HG02840 (cell line): ENCODE measurements around the gene TP53AIP1.

Source experiments
- ATAC-seq: cut with Tn5 transposase; IDR thresholded peaks from one replicate; pipeline ENCODE4 v1.9.1; 2021; ENCODE audit warnings: mild to moderate bottlenecking, moderate library complexity, moderate number of reproducible peaks; ENCODE audit not compliant: unreplicated experiment, low FRiP score

Gene TP53AIP1

GRCh38 chr11:128908391-128909246, 34.1 kb downstream of the TP53AIP1 start:
- no peak for ATAC-seq

DNA sequence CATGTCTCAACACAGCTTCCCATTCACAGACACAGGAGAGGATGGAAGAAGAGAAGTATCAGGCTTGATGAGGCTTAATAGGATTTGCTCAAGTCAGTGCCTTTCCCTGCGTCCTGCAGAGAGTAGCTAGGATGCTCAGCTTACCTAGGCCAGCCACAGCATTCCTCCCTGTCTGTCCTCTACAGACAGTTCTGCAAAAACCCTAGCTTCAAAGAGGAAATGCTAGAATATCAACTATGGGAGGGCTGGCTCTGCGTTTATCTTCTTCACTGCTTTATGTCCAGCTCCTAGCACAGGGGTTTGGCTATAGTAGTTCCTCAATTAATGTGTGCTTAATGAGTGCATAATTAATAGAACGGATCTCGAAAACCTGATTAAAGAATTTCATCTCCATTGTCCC, 35.1 kb downstream of the TP53AIP1 start:
- ATAC-seq: no peak

GRCh38 chr11:128906185-128907050, 36.3 kb downstream of the TP53AIP1 start:
- no peak for ATAC-seq

- ATAC-seq: no peak
These were observed 37.1 kb downstream of the TP53AIP1 start for GRCh38 chr11:128905345-128906184.

DNA sequence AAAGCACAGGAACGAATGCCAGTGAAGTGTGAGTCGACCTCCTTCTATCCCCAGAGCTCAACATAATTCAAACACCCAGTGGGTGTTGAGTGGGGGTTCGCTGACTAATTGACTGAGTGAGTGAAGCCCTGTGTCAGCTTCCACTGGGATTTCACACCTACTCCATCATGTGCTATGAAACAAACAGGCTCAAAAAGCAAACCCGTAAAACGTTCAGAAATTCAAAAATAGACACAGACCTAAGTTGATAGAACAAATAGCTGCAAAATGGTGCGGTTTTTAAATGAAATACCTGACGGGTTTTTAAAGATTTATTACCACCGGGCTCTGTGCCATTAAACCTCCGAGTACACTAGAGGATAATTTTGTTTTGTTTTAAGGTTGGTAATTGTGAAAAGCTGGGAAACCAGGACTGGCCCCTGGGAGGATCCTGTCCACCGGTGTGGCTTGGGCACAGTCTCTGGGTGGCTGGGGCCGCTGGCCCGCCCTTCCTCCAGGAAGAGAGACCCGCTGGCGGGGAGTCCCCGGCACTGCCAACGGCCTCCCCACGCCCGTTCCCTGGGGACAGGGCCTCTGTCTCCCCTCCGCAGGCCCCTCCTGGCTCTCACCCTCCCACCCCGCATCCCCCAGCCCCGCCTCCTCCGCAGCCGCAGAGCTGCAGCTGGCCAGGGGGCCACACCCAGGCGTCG, 37.9 kb downstream of the TP53AIP1 start:
- no peak for ATAC-seq

DNA sequence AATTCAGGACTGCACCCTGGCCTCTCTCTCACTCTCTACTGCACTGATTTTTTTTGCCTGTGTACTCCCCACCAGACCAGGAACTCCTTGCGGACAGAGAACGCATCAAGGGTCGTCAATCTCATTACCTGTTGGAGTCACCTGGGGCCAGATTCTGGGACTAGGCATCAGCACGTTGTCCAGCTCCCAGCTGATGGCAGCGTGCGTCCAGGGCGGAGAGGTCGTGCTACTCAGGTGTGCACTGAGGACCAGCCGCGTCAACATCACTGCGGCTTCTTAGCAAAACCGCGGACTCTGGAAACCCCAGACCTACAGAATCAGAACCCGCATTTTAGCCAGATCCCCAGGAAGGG, 38.4 kb downstream of the TP53AIP1 start:
- no peak for ATAC-seq

DNA sequence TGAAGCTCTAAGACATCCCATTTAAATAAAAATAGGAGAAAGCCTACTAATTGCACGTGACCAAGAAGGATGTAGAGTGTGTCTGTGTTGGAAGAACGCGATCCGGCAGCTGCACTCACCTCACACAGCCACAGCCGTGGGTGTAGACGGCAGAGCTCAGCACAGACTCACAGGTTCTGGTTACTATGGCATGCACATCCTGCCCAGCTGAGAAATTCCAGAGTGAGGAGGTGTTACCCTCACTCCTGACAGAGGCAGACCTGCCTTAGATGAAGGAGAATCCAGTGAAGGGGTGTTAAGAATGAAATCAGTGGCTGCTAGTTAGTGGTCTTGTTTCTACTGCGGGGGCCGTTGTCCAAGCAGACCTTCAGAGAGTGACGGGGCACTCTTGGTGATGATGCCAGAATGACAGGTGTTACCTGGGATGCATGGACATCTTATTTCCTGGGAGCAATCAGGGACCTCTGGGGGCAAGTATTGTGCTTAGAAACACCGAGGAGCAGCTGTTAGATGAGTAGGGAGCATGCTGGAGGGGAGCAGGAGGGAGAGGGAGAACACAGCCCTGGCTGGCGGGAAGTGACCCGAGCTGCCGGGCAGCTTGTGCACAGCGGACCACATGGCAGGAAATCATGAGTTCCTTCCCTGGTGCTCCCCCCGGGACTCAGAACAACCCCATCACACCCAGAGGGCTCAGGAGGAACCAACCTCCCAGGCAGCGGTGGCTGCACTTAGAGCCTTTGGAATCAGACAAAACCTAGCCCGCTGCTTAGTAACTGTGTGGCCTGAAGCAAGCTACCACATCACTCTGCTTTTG, 39.2 kb downstream of the TP53AIP1 start:
- no peak for ATAC-seq

GRCh38 chr11:128902515-128903066, 40.1 kb downstream of the TP53AIP1 start:
- no peak for ATAC-seq

DNA sequence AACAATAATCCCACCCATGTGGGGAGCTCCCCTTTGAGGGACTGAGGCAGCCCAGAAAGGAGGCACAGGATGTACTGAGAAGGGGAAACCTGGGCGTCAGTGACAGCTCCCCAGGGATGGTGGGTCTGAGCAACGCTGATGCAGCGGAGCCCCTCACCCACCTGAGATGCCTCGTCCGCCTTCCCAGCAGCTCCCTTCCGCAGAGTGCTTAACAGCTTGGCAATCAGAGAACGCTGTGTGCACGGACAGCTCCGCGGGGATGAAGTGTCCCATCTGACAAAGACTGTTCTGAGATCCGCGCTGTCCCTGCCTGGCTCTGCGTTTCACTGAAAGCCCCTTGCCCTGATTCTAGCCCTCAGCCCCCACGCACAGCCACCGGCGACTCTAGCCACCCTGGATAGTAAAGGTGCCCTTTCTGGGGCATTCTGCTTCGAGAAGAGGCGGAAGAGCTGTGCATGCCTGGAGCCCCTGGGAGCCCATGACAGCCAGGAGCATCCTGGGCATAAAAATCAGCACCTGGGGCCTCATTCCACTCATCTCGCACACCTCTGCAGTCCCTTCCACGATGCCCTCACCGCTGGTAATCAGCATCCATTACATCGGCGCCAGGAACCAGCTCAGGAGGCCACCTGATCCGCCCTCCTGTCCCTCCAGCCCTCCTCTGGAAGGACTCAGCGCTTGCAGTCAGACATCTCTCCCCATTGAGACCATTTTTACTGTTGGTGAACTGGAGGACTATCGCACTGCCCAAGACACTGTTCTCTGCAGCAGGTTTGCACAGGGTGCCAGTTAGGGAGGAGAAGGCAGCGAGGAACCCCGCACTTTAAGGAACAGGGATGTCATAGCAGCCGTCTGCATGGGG, 40.8 kb downstream of the TP53AIP1 start:
- no peak for ATAC-seq

- no peak for ATAC-seq
These were observed 42.2 kb downstream of the TP53AIP1 start for GRCh38 chr11:128900468-128900867.

GRCh38 chr11:128898580-128899344, 43.9 kb downstream of the TP53AIP1 start:
- no peak for ATAC-seq

DNA sequence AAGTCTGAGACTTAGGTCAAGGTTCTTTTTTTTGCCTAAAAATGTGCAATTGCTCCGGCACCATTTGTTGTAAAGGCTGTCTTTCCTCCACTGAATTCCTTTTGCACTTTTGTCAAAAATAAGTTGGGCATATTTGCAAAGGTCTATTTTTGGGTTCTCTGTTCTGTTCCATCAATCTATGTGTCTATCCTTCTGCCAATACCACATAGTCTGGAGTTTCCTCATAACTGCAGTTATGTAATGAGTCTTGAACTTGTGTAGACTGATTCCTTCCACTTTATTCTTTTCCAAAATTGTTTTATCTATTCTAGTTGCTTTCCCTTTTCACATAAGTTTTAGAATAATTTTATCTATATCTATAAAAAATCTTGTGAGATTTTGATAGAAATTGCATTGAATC, 44.8 kb downstream of the TP53AIP1 start:
- ATAC-seq: no peak

GRCh38 chr11:128896356-128896755, 46.3 kb downstream of the TP53AIP1 start:
- no peak for ATAC-seq

GRCh38 chr11:128895526-128895925, 47.1 kb downstream of the TP53AIP1 start:
- ATAC-seq: no peak

- no peak for ATAC-seq
These were observed 48.0 kb downstream of the TP53AIP1 start for GRCh38 chr11:128894685-128895084.

DNA sequence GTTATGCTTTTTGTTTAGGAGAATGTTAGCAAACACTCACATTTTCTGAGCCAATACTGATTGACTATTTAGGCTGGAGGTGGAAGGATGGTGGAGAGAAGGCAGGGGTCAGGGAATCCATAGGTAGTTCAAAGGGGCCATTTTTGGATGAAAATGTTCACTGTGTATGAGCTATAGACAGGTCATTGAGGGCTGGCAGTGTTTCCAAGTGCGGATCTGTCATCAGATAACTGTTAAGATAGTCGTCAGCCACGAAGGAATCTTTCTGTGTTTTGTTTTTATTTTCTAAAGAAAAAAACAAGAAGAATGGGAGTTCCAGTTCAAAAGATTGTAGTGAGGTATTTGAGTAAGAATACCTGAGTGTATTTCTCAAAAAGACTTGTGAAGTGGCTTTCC, 48.4 kb downstream of the TP53AIP1 start:
- no peak for ATAC-seq

- no peak for ATAC-seq
These were observed 48.9 kb downstream of the TP53AIP1 start for GRCh38 chr11:128893578-128894285.
